ENCODE data around the gene CCN2. TPM values are rescaled to one million over a fixed set of nuclear protein-coding genes. Genes with fewer than 3 reads are reported as not detected.

Gene CCN2
- polyA plus RNA-seq (ENCODE audit: insufficient read length in 10 of 10), result 10 to 100 TPM; 27.2 to 83.4 (median 51.1) TPM
- long read RNA-seq, donor 1, transcript CTGF-201 (5 exons, 2,339 nt), result major isoform, 35 of 35 reads
- long read RNA-seq, donor 1, partial matches to known transcripts, result 0 of 35 reads
- long read RNA-seq, donor 1, other reads (novel, unspliced or antisense), result 0 of 35 reads
- long read RNA-seq, donor 2, transcript CTGF-201 (5 exons, 2,339 nt), result major isoform, 12 of 12 reads
- long read RNA-seq, donor 2, partial matches to known transcripts, result 0 of 12 reads
- long read RNA-seq, donor 2, other reads (novel, unspliced or antisense), result 0 of 12 reads
- long read RNA-seq, donor 3, result 0 reads
- long read RNA-seq, donor 4, transcript CTGF-201 (5 exons, 2,339 nt), result major isoform, 18 of 18 reads
- long read RNA-seq, donor 4, partial matches to known transcripts, result 0 of 18 reads
- long read RNA-seq, donor 4, other reads (novel, unspliced or antisense), result 0 of 18 reads
- long read RNA-seq, donor 5, transcript CTGF-201 (5 exons, 2,339 nt), result major isoform, 25 of 25 reads
- long read RNA-seq, donor 5, partial matches to known transcripts, result 0 of 25 reads
- long read RNA-seq, donor 5, other reads (novel, unspliced or antisense), result 0 of 25 reads
- long read RNA-seq, donor 6, transcript CTGF-201 (5 exons, 2,339 nt), result major isoform, 22 of 54 reads
- long read RNA-seq, donor 6, partial matches to known transcripts, result 32 of 54 reads
- long read RNA-seq, donor 6, other reads (novel, unspliced or antisense), result 0 of 54 reads
- long read RNA-seq, donor 7, transcript CTGF-201 (5 exons, 2,339 nt), result major isoform, 20 of 20 reads
- long read RNA-seq, donor 7, partial matches to known transcripts, result 0 of 20 reads
- long read RNA-seq, donor 7, other reads (novel, unspliced or antisense), result 0 of 20 reads
- long read RNA-seq, donor 8, transcript CTGF-201 (5 exons, 2,339 nt), result major isoform, 9 of 9 reads
- long read RNA-seq, donor 8, partial matches to known transcripts, result 0 of 9 reads
- long read RNA-seq, donor 8, other reads (novel, unspliced or antisense), result 0 of 9 reads
- long read RNA-seq, donor 9, transcript CTGF-201 (5 exons, 2,339 nt), result major isoform, 6 of 15 reads
- long read RNA-seq, donor 9, partial matches to known transcripts, result 9 of 15 reads
- long read RNA-seq, donor 9, other reads (novel, unspliced or antisense), result 0 of 15 reads

DNA sequence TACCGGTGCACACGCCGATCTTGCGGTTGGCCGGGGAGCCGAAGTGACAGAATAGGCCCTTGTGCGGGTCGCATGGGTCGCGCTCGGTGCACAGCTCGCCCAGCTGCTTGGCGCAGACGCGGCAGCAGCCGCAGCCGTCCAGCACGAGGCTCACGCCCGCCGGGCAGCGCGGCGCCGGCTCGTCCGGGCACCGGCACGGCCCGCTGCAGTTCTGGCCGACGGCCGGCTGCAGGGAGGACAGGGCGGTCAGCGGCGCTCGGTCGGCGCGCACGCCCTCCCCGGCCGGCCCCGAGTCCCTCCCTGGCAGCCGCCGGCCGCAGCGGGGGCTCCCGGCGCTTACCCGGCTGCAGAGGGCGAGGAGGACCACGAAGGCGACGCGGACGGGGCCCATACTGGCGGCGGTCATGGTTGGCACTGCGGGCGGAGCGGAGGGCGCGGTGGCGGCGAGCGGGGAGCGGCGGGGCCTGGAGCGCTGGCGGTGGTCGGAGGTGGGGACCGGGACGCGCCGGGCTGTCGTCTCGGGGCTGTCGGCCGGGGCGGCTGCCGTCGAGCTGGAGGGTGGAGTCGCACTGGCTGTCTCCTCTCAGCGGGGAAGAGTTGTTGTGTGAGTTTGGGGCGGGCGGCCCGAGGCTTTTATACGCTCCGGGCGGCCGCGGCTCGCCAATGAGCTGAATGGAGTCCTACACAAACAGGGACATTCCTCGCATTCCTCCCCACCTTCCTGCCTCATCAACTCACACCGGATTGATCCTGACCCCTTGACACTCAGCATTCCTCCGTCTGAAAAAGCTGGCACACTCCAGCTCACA is at the start of gene CCN2:
CCN2 (minus strand) TSS at position 606 of the 809 bp plus-strand sequence; CDS start at position 406, 200 bp downstream.
- peak; percentile 85 to 97 (median 93) for DNase-seq

- no peak for DNase-seq
Observed at GRCh38 chr6:132000296-132000695, 49.1 kb upstream of the CCN2 start.

GRCh38 chr6:131999545-132000146 is 48.5 kb upstream of the CCN2 start:
- no peak for DNase-seq

DNA sequence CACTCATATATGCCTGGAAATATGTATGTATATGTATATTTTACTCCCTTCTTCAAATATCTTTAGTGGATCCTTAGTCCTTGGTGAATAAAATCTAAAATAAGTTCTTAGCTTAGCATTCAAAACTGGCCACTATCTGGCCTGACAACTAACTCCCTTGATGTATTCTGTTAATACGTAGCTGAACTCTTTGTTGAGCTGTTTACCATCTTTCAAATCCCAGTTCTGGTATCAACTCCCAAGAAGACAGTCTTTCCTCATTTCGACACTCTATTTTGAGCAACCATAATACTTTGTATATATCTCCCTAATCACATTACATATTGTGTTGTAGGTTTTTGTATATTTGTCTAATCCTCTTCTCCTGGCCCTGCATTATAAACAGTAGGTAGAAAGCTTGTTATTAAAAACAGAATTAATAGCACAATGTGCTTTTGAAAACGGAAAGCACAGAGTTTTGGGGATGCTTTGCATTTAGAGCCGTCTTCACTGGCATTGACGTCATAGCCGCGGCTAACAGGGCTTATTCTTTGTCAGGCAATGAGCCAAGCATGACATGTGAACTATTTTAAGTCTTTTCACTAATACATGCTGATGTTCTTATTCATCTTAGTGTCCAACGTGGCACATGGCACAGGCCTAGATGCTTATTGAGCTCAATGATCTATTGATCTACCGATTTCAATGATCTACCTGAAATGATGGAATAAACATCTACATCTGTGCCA is 47.2 kb upstream of the CCN2 start:
- peak in 2 of 3 donors; percentile 21 to 30 for DNase-seq

DNA sequence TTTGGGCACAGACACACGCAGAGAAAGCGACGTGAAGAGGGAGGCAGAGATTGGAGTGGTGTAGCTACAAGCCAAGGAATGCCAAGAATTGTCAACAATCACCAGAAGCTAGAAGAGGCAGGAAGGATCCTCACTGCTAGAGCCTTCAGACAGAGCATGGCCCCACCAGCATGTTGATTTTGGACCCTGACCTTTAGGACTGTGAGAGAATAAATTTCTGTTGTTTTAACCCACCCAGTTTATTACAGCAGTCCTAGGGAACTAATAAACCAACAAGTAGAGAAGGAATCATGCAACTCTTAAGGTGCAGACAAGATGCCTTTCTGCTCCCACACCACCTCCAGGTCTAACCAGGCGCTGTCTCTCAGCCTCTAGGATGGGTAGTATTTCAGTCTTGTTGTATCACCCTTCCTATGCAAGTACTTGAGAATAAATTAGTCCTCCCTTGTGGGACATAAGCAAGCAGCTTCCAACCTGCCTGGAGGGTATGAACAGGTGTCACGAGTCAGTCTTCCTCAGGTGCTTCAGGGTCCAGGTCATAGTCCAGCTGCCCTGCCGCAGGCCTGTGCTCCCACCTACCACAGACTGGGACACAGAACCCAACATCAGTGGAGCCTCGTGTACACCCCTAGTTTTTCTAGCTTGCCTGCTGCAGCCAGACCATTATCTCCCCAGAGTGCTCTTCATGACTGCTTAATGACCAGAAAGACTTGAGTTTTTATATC is 46.4 kb upstream of the CCN2 start:
- DNase-seq, result no peak

- DNase-seq, result peak in 1 of 3 donors; percentile 77
Observed at GRCh38 chr6:131995917-131996316, 44.7 kb upstream of the CCN2 start.

DNA sequence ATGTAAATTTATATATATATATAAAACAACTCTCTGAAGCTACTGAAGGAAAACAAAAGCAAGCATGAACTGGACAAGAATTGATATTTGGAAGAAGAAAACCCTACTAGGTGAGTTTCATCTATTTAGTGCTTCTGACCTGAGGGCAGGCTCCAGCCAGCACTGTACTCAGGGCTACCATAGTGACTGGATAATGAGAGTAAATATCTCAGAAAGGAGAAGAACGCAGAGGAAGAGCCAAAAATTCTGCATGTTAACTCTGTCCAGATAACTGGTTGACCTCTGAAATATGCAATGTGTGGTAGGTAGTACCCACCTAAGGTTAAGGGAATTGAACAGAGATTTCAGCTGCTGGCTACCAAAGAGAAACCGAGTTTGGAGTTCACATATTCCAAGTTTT is 41.4 kb upstream of the CCN2 start:
- no peak for DNase-seq

DNA sequence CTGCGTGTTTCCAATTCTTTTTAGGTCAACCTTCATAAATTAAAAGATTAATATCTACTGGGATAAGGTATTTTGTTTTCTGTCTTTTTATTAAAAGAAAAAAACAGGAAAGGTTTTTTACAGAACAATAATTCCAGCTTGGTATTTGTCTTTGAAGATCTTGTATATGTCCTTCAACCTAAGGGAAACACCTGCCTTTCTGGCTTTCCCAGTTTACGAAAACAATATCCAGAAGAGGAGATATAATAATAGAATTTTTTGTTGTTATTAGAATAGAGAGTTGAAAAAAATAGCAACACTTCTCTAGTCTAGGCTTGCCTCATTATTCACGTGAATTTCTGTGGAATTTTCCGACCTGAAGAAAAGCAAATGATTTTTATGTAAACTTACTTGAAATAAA is 37.9 kb upstream of the CCN2 start:
- no peak for DNase-seq

DNA sequence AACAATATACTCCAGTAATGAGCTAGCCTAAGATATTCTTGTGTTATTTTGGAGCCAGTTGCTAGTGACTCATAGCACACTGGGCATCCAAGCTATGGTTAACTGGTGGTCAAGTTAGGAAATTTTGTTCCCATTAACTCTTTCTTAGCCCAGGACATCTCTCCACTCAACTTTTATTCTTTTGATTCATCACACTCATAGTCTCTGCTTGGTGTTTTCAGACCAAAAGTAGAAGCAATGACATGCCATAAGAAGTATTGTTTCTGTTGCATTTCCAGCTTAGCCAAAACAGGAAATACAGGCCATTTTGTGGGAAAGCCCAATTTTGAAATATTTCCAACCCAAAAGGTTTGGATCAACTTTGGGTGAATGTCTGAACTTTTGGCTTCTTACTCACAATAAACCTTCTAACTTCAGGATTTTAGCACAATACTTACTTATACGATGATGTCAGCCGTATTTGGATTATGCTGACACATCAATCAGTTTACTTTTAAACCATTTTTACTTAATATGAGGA is 31.6 kb upstream of the CCN2 start:
- peak in 1 of 3 donors; percentile 85 for DNase-seq

GRCh38 chr6:131981624-131981978 is 30.4 kb upstream of the CCN2 start:
- no peak for DNase-seq

- no peak for DNase-seq
Observed at GRCh38 chr6:131980791-131981623, 29.8 kb upstream of the CCN2 start.

DNA sequence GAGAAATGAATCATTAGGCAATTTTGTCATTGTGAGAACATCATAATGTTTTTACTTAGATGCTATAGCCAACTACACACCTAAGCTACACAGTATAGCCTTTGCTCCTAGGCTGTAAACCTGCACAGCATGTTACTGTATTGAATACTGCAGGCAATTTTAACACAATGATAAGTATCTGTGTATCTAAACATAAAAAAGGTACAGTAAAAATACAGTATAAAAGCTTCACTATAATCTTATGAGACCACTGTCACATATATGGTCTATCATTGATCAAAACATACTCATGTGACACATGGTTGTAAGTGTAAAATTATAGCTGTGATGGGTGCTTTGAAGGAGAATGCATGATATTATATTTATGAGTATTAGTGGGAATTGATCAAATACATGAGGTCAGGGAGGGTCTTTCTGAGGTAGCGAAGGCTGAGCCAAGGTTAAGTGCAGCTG is 29.2 kb upstream of the CCN2 start:
- DNase-seq, result no peak

- peak in 1 of 3 donors; percentile 88 for DNase-seq
Observed at GRCh38 chr6:131979515-131980337, 28.6 kb upstream of the CCN2 start.

DNA sequence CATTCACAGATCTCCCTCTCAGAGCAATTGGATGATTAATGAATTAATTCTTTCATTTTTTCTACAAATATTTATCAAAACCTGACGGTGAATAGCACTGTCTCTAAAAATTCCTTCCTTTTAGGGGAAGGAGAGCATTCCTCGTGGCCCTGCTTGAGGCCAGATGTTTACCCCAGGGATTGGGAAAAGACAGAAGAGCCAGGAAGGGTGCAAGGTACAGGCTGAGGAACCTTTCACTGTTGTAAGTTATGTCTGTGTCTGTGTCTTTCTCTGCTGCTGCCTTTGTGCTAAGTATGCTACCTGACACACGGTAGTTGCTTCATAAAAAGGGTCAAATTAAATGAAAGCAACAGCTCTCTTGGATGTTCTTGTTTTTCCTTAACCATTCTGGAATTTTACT is 27.4 kb upstream of the CCN2 start:
- DNase-seq, result peak in 1 of 3 donors; percentile 37

- no peak for DNase-seq
Observed at GRCh38 chr6:131976545-131977061, 25.4 kb upstream of the CCN2 start.

- DNase-seq, result peak in 1 of 3 donors; percentile 50
Observed at GRCh38 chr6:131972741-131973140, 21.6 kb upstream of the CCN2 start.
